Measurements from ENCODE around the gene OTX1.

DNA sequence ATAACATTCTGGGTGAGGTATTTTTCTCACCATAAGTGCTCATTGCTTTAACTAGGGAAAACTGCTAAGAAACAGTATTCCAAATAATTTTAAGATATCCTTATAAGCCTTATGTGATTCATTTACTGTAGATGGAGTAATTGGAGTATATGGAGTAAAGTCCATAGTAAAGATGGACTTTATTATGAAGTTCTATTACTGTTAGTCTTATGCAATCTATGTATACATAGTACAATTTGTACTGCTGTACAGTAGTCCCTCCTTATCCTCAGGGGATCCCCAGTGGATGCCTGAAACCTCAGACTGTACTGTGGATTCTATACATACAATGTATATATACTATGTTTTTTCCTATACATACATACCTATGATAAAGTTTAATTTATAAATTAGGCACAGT is 41.1 kb upstream of the OTX1 start:
- TF ChIP-seq, protein P1, sequence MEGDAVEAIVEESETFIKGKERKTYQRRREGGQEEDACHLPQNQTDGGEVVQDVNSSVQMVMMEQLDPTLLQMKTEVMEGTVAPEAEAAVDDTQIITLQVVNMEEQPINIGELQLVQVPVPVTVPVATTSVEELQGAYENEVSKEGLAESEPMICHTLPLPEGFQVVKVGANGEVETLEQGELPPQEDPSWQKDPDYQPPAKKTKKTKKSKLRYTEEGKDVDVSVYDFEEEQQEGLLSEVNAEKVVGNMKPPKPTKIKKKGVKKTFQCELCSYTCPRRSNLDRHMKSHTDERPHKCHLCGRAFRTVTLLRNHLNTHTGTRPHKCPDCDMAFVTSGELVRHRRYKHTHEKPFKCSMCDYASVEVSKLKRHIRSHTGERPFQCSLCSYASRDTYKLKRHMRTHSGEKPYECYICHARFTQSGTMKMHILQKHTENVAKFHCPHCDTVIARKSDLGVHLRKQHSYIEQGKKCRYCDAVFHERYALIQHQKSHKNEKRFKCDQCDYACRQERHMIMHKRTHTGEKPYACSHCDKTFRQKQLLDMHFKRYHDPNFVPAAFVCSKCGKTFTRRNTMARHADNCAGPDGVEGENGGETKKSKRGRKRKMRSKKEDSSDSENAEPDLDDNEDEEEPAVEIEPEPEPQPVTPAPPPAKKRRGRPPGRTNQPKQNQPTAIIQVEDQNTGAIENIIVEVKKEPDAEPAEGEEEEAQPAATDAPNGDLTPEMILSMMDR (IDR thresholded peaks at IDR 0.05; ENCODE audit: low read depth, low read length), result no peak
- TF ChIP-seq POLR2A (IDR thresholded peaks at IDR 0.05; ENCODE audit: extremely low read depth, insufficient read length) (no peak), MYC (IDR thresholded peaks at IDR 0.05; ENCODE audit: low read depth, low read length) (no peak)
- TF ChIP-seq, protein P2, sequence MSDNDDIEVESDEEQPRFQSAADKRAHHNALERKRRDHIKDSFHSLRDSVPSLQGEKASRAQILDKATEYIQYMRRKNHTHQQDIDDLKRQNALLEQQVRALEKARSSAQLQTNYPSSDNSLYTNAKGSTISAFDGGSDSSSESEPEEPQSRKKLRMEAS (IDR thresholded peaks at IDR 0.05; ENCODE audit: low read depth, low read length), result no peak
